ENCODE measurements around the gene DNAJA1. TPM values are rescaled to one million over a fixed set of nuclear protein-coding genes. Genes with fewer than 3 reads are reported as not detected.

The DNAJA1 gene
- polyA plus RNA-seq, 1 donor (not counting 4 experiments of a cell fraction or from before 2014, with no cell fraction given) = 169 TPM

DNA sequence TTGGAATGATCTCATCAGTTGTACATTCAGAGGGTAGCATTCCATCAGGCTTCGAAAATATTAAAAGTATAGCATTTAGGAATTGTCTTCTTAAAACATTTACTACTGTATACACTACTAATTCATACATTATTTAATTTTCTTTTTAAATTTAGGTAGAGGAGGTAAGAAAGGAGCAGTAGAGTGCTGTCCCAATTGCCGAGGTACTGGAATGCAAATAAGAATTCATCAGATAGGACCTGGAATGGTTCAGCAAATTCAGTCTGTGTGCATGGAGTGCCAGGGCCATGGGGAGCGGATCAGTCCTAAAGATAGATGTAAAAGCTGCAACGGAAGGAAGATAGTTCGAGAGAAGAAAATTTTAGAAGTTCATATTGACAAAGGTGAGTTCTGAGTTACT, 5.2 kb downstream of the DNAJA1 start:
- no peaks in the 10 kb centered on the region for H3K9me1 ChIP-seq (ENCODE audit: control insufficient read depth, extremely low read depth, insufficient read depth, low read length)
- FAIRE-seq = no peak
- H3K36me3 ChIP-seq (ENCODE audit: control insufficient read depth in 2 of 2, extremely low read depth in 1 of 2, insufficient read depth in 2 of 2, low read length in 2 of 2) = peaks cover 25 to 49% of the 10 kb centered on the region in 2 experiments
- H4K20me1 ChIP-seq (ENCODE audit: control insufficient read depth, extremely low read depth, insufficient read depth, low read length) = peaks cover 2% of the 10 kb centered on the region
- no peak overlapping the region for H3K4me3 ChIP-seq (ENCODE audit: control insufficient read depth in 2 of 3, extremely low read depth in 1 of 3, insufficient read depth in 2 of 3, low read depth in 1 of 3, low read length in 3 of 3)
- TF ChIP-seq, protein P1, sequence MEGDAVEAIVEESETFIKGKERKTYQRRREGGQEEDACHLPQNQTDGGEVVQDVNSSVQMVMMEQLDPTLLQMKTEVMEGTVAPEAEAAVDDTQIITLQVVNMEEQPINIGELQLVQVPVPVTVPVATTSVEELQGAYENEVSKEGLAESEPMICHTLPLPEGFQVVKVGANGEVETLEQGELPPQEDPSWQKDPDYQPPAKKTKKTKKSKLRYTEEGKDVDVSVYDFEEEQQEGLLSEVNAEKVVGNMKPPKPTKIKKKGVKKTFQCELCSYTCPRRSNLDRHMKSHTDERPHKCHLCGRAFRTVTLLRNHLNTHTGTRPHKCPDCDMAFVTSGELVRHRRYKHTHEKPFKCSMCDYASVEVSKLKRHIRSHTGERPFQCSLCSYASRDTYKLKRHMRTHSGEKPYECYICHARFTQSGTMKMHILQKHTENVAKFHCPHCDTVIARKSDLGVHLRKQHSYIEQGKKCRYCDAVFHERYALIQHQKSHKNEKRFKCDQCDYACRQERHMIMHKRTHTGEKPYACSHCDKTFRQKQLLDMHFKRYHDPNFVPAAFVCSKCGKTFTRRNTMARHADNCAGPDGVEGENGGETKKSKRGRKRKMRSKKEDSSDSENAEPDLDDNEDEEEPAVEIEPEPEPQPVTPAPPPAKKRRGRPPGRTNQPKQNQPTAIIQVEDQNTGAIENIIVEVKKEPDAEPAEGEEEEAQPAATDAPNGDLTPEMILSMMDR (optimal IDR thresholded peaks at IDR 0.05 in 1 of 3, IDR thresholded peaks at IDR 0.05 in 1 of 3, conservative IDR thresholded peaks at IDR 0.05 in 1 of 3; ENCODE audit: extremely low read depth in 1 of 3, insufficient read depth in 2 of 3, low read length in 3 of 3) = no peak
- TF ChIP-seq EZH2 (IDR thresholded peaks at IDR 0.05; ENCODE audit: low read length) = no peak
- peaks cover 85% of the 10 kb centered on the region for H3K79me2 ChIP-seq (ENCODE audit: control insufficient read depth, insufficient read depth, low read length)
- no peaks in the 10 kb centered on the region for H3K27me3 ChIP-seq (ENCODE audit: control insufficient read depth, extremely low read depth, insufficient read depth, low read length)
- dilution Hi-C loops (cut with MboI; ENCODE audit: extremely low pct_ligation_motif_present, low sequenced_read_pairs) = no loop called here
- H3K9ac ChIP-seq (ENCODE audit: control insufficient read depth, extremely low read depth, insufficient read depth, low read length) = no peak overlapping the region
- no peaks in the 10 kb centered on the region for H3K9me3 ChIP-seq (ENCODE audit: control insufficient read depth, low read depth, low read length)
- no peak overlapping the region for H2AFZ ChIP-seq (ENCODE audit: control insufficient read depth, low read length)
- DNase-seq (ENCODE audit: low read depth, low spot score) = no peak
- no peak overlapping the region for H3K27ac ChIP-seq (ENCODE audit: control insufficient read depth, insufficient read depth, low read length)
- H3K4me2 ChIP-seq (ENCODE audit: control insufficient read depth, extremely low read depth, insufficient read depth, low read depth, low read length) = no peak overlapping the region
- peaks cover 27% of the 10 kb centered on the region for H3K4me1 ChIP-seq (ENCODE audit: control insufficient read depth, extremely low read depth, insufficient read depth, low read length)

DNA sequence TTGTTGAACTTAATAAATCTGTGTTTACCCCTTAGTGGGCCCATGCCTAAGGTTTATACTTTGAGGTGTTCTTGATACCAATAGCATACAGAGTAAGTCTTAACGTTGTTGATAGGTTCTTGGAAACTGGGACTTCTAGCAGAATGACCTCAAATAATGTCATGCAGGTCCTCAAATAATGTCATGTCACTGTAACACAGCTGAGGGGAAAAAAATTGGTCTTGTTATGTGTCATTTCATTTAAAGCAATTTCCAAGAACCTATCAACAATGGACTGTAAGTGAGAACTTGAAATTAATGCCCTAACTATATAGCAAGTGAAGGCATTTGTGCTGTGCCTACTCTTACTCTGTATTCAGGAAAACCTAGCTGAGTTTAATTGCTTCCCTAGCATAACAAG, 7.2 kb downstream of the DNAJA1 start:
- TF ChIP-seq, protein P1 (optimal IDR thresholded peaks at IDR 0.05 in 1 of 3, IDR thresholded peaks at IDR 0.05 in 1 of 3, conservative IDR thresholded peaks at IDR 0.05 in 1 of 3; ENCODE audit: extremely low read depth in 1 of 3, insufficient read depth in 2 of 3, low read length in 3 of 3) = no peak
- no peak for TF ChIP-seq EZH2 (IDR thresholded peaks at IDR 0.05; ENCODE audit: low read length)
- H3K4me2 ChIP-seq (ENCODE audit: control insufficient read depth, extremely low read depth, insufficient read depth, low read depth, low read length) = no peak overlapping the region
- no peaks in the 10 kb centered on the region for H3K27me3 ChIP-seq (ENCODE audit: control insufficient read depth, extremely low read depth, insufficient read depth, low read length)
- no peak overlapping the region for H3K4me3 ChIP-seq (ENCODE audit: control insufficient read depth in 2 of 3, extremely low read depth in 1 of 3, insufficient read depth in 2 of 3, low read depth in 1 of 3, low read length in 3 of 3)
- no peak overlapping the region for H3K9ac ChIP-seq (ENCODE audit: control insufficient read depth, extremely low read depth, insufficient read depth, low read length)
- no peak overlapping the region for H2AFZ ChIP-seq (ENCODE audit: control insufficient read depth, low read length)
- no peaks in the 10 kb centered on the region for H3K9me1 ChIP-seq (ENCODE audit: control insufficient read depth, extremely low read depth, insufficient read depth, low read length)
- H3K4me1 ChIP-seq (ENCODE audit: control insufficient read depth, extremely low read depth, insufficient read depth, low read length) = peaks cover 20% of the 10 kb centered on the region
- H3K36me3 ChIP-seq (ENCODE audit: control insufficient read depth in 2 of 2, extremely low read depth in 1 of 2, insufficient read depth in 2 of 2, low read length in 2 of 2) = peaks cover 35 to 59% of the 10 kb centered on the region in 2 experiments
- no peak for FAIRE-seq
- H3K79me2 ChIP-seq (ENCODE audit: control insufficient read depth, insufficient read depth, low read length) = peaks cover 71% of the 10 kb centered on the region
- no peaks in the 10 kb centered on the region for H3K9me3 ChIP-seq (ENCODE audit: control insufficient read depth, low read depth, low read length)
- dilution Hi-C loops (cut with MboI; ENCODE audit: extremely low pct_ligation_motif_present, low sequenced_read_pairs) = no loop called here
- DNase-seq (ENCODE audit: low read depth, low spot score) = no peak
- no peak overlapping the region for H3K27ac ChIP-seq (ENCODE audit: control insufficient read depth, insufficient read depth, low read length)
- no peaks in the 10 kb centered on the region for H4K20me1 ChIP-seq (ENCODE audit: control insufficient read depth, extremely low read depth, insufficient read depth, low read length)

Data from keratinocyte (primary cell).